ENCODE data around the gene COL28A1. TPM values are rescaled to one million over a fixed set of nuclear protein-coding genes. Genes with fewer than 3 reads are reported as not detected.

The COL28A1 gene
- total RNA-seq = 1.6 to 1.8 TPM (median 1.7 TPM) in 3 replicates

GRCh38 chr7:7535691-7536090, at the start of gene COL28A1:
TSS of gene COL28A1 (minus strand) at chr7:7535873. CDS start at chr7:7532875, 2,998 bp downstream.
- H3K9me3 Mint-ChIP-seq = peaks cover 7% of the 10 kb centered on the region
- DNase-seq (ENCODE audit: low spot score in 2 of 2, unreplicated experiment in 2 of 2) = no peak
- H3K36me3 Mint-ChIP-seq = no peaks in the 10 kb centered on the region
- no peak within 1 kb of the TSS for H3K27ac Mint-ChIP-seq
- H3K4me1 Mint-ChIP-seq = peaks cover 3% of the 10 kb centered on the region
- no peaks in the 10 kb centered on the region for H3K27me3 Mint-ChIP-seq (ENCODE audit: low read depth)
- no peak for TF ChIP-seq CTCF (IDR thresholded peaks at IDR 0.05; ENCODE audit: unreplicated experiment)
- no peak within 1 kb of the TSS for H3K4me3 Mint-ChIP-seq

- Mint-ChIP-seq H3K27me3 (ENCODE audit: low read depth) (no peaks in the 10 kb centered on the region), H3K4me3 (no peak overlapping the region), H3K27ac (no peak overlapping the region), H3K4me1 (peaks cover 6% of the 10 kb centered on the region), H3K9me3 (no peaks in the 10 kb centered on the region), H3K36me3 (no peaks in the 10 kb centered on the region)
- DNase-seq (ENCODE audit: low spot score in 2 of 2, unreplicated experiment in 2 of 2) = no peak
- no peak for TF ChIP-seq CTCF (IDR thresholded peaks at IDR 0.05; ENCODE audit: unreplicated experiment)
Observed at GRCh38 chr7:7584653-7585052, 49.0 kb upstream of the COL28A1 start.

- DNase-seq (ENCODE audit: low spot score in 2 of 2, unreplicated experiment in 2 of 2) = no peak
- no peak overlapping the region for H3K4me3 Mint-ChIP-seq
- H3K4me1 Mint-ChIP-seq = peaks cover 6% of the 10 kb centered on the region
- H3K9me3 Mint-ChIP-seq = no peaks in the 10 kb centered on the region
- no peak for TF ChIP-seq CTCF (IDR thresholded peaks at IDR 0.05; ENCODE audit: unreplicated experiment)
- H3K27me3 Mint-ChIP-seq (ENCODE audit: low read depth) = no peaks in the 10 kb centered on the region
- peaks cover 2% of the 10 kb centered on the region for H3K36me3 Mint-ChIP-seq
- no peak overlapping the region for H3K27ac Mint-ChIP-seq
Observed at GRCh38 chr7:7583731-7584130, 48.1 kb upstream of the COL28A1 start.

- Mint-ChIP-seq H3K4me1 (peaks cover 6% of the 10 kb centered on the region), H3K4me3 (no peak overlapping the region)
Observed at GRCh38 chr7:7582596-7582995, 46.9 kb upstream of the COL28A1 start.

GRCh38 chr7:7581531-7582179, 46.0 kb upstream of the COL28A1 start:
- no peak for TF ChIP-seq CTCF (IDR thresholded peaks at IDR 0.05; ENCODE audit: unreplicated experiment)
- Mint-ChIP-seq H3K4me1 (peaks cover 6% of the 10 kb centered on the region), H3K36me3 (peaks cover 2% of the 10 kb centered on the region), H3K4me3 (no peak overlapping the region), H3K9me3 (no peaks in the 10 kb centered on the region), H3K27ac (peak overlapping the region; percentile 72), H3K27me3 (ENCODE audit: low read depth) (no peaks in the 10 kb centered on the region)
- no peak for DNase-seq (ENCODE audit: low spot score in 2 of 2, unreplicated experiment in 2 of 2)

More at GRCh38 chr7:7582596-7582995, 46.9 kb upstream of the COL28A1 start:
- no peak for TF ChIP-seq CTCF (IDR thresholded peaks at IDR 0.05; ENCODE audit: unreplicated experiment)
- Mint-ChIP-seq H3K27ac (peak overlapping the region; percentile 24), H3K36me3 (peaks cover 2% of the 10 kb centered on the region), H3K27me3 (ENCODE audit: low read depth) (no peaks in the 10 kb centered on the region), H3K9me3 (no peaks in the 10 kb centered on the region)
- DNase-seq (ENCODE audit: low spot score in 2 of 2, unreplicated experiment in 2 of 2) = no peak
